GM04503 (cell line): Measurements from ENCODE around the gene TMC6.
"Not testable (repeated sequence)": the region's sequence is repeated elsewhere in the genome, so short reads cannot be mapped to it uniquely, and the experiment has no call there.

Source experiments
- DNase-seq: peaks from one replicate; pipeline ENCODE4 v3.0.0-alpha.2; 2012; ENCODE audit warnings: low read depth

Gene TMC6

DNA sequence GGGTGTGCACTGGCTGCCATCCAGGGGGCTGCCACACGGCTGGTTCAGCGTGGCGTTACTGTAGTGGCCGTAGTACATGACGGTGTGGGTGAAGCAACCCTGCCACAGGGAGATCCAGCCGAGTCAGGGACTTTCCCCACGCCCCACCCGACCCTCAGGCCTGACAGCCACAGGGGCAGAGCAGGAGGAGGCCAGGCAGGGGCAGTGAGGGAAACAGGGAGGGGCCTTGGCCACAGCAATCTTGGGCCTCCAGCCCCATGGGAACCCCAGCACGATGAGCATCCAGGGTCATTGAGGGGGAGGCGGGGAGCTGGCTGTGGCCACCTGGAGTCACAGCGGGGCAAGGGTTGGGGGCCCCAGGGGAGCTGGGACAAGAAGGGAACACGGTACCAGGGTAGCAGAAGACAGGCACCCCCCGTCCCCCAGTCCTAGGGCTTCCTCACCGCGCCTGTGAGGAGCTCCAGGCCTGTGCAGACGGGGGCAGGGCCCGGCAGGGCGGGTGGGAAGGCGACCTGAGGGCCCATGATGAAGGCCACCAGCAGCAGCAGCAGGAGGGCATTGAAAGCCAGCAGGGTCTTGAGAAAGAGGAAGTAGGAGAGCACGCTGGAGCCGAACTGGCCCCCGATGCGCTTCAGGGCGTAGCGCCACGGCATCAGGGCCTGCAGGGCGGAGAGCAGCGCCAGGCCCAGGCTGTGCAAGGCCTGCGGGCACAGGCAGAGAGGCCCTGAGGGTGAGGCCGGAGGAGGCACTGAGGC, 4.3 kb downstream of the TMC6 start:
- no peak for DNase-seq

DNA sequence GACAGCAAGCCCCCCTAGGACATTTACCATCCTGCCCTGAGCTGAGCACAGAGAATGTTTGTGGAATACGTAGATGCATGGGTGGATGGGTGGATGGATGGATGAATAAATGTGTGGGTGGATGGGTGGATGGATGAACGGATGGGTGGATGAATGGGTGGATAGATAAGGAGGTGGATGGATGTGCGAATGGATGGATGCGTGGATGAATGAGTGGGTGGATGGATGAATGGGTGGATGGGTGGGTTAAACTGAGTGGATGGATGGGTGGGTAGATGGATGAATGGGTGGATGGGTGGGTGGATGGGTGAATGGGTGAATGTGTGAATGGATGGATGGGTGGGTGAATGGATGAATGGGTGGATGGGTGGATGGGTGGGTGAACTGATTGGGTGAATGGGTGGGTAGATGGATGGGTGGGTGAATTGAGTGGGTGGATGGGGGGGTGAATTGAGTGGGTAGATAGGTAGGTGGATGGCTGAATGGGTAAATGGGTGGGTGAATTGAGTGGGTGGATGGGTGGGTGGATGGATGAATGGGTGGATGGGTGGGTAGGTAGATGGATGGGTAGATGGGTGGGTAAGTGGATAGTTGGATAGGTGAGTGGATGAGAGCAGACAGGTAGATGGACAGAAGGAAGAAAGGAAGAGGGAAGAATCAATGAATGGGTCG, 5.2 kb downstream of the TMC6 start:
- no peak for DNase-seq

DNA sequence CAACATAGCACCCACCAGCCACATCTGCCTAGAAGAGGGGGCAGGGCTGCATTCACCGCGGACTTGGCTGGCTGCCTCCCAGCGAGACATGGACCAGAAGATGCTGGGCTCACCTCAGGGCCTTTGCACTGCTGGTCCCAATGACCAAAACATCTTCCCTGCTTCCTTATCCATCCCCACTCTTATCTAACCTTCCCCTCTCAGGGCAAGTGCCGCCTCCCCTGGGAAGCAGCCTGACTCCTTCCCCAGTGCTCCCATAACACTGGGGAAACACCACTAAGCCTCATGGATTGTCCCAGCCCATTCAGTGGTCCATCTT, 5.7 kb downstream of the TMC6 start:
- no peak for DNase-seq

DNA sequence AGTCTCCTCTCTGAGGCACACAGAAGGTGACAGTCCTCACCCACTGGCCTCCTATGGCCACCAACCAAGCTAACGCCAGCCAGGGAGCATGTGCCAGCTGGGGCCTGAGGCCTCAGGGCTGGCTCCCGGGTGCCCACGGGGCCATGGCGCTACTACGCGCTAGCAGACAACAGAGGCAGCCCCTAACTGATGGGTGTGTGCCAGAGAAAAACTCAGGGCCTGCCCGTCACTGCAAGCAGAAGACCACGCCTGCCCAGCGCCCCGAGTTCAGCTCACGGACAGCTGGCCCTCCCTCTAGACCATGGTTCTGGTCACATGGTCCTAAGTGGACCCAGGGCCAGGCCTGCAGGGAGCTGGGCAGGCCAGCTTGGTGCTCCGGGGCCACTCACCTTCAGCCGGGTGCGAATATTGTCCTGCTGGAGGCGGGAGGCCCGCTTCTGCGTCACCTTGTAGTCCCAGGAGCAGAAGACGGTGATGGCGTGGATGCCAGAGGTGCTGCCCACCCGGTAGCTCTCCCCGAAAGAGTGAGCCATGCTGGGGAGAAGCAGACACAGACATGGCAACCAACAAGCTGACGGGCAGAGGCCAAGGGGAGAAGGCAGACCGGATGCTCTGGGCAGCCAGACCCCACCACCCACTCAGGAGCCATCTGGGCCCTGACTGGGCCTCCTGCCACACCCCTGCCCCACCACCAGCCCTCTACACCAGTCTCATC, 6.2 kb downstream of the TMC6 start:
- DNase-seq, result no peak

DNA sequence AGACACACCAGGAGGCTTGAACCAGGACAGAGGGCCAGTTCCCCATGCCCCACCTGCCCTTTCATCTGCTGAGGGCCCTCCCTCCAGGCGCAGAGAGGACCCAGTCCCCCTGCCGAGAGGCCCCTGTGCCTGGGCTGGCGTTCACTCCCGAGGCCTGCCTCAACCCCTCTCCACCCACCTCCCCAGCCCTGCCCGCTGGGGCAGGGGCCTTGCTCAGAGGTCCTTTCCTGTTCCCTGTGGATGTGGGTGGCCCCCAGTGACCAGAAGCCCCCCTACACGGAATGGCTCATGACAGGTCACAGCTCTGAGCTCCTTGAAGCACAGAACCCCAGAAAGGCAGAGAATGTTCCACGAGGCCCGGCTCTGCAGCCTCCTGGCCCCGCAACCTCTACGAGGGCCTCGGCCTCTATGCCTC, 6.7 kb downstream of the TMC6 start:
- no peak for DNase-seq

DNA sequence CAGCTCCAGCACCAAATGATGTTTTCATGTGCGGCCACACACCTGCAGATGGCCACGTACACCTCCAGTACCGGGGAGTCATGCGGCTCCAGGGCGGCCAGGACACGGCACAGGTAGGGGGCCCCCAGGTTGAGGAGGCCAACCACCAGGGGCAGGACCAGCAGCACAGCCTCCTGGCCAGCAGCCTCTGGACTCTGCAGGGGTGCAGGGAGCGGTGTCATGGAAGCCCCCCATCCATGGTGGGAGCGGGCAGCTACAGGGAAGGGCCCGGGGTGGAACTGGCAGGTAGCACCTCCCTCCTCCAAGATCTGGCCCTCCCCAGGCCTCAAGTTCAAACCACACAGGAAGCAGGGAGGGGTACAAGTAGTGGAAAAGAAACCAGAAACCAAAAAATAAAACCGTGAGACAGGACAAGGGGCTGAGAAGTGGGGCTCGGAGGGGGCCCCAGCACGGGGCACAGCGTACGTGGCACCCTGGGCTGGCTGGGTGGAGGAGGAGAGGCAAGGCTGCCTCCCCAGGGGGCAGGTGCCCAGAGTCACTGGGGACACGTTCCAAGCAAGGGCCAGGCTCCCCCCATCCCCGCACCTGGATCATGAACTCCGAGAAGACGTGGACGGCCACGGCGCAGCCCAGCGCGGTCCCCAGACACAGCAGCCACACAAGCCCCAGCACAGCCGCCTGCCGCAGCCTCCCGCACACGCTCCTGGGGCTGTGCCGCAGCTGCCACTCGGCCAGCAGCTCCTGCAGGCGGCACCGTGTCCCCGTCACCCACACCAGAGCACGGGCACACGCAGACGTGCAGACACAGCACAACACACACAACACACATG, 7.4 kb downstream of the TMC6 start:
- no peak for DNase-seq

DNA sequence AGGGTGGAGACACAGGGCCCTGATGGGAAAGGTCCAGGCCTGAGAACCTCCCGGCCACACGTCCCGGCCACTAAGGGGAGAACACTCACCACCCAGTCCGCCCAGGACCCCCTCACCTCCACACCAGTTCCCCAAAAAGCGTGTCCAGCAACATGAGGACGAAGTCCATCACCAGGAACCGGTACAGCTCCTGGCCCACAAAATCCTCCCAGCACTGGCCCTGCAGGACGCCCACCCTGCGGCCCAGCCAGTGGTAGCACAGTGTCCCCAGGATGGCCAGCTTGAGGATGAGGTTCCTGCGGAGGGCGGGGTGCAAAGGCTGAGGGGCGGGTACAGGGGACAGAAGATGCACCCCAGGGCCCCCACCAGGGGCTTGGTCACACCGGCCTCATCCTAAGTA, 8.0 kb downstream of the TMC6 start:
- DNase-seq, result no peak

DNA sequence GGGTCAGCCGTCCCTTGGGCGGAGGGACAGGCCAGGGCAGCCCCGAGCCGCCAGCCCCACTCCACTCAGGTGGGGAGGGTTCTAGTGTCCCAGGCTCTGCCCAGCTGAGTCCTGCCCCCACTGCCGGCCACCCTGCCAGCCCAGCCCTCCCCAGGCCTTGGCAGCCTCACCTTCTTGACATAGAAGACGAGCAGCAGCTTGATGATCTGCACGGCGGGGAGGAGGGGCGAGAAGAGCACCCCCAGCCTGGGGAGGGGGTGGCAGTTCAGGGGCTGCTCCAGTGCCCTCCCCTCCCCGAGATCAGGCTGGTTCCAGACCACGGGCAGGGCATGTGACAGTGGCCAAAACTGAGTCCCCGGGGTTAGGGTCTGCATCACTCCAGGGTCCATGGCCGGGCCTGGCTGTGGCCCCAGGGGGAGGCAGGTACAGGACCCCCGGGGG, 9.7 kb downstream of the TMC6 start:
- DNase-seq, result no peak

DNA sequence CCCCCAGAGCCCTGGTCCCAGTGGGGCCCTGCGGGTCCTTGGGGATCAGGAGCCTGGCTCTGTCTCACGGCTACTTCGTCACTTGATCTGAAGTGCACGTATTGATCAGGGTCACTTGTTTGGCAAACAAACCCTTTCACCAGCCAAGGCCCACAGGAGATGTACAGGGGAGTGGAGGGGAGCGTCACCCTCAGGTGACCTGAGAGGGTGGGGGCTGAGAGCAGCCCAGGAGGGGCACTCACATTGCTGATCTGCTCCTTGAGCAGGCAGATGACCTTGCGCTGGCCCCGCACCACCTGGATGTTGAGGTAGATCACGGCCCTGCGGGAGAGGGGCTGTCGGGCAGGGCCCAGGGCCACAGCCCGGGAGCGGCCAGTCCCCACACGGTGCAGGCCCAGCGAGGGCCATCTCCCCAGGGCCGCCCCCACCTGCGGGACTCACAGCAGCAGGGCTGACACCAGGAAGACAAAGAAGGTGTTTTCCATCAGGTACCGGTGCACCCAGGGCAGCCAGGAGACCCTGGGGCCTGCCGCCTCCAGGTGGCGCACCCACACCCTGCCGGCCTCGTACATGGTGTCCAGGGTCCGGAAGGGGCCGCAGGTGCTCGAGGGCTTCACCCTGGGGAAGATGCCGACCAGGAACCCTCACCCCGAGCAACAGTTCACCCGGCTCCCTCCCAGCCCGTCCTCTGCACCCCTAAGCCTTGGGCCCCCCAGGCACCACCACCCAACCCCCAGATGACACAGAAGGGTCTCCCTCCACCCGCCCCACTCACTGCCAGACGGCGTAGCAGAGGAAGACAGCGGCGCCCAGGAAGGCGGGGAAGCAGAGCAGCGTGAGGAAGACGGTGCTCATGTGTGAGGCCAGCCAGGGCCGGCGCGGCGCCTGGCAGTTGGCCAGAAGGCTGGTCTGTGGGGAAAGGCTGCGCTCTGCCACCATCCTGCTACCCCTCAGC, 11.3 kb downstream of the TMC6 start:
- DNase-seq, result no peak

DNA sequence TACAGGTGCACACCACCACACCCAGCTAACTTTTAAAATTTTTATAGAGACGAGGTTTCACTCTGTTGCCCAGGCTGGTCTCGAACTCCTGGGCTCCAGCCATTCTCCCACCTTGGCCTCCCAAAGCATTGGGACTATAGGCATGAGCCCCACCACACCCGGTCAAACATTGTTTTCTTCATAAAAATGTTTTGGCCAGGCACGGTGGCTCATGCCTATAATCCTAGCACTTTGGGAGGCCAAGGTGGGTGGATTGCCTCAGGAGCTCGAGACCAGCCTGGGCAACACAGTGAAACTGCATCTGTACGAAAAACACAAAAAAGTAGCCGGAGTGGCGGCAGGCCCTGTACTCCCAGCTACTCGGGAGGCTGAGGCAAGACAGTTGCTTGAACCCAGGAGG, 12.1 kb downstream of the TMC6 start:
- DNase-seq, result no peak

DNA sequence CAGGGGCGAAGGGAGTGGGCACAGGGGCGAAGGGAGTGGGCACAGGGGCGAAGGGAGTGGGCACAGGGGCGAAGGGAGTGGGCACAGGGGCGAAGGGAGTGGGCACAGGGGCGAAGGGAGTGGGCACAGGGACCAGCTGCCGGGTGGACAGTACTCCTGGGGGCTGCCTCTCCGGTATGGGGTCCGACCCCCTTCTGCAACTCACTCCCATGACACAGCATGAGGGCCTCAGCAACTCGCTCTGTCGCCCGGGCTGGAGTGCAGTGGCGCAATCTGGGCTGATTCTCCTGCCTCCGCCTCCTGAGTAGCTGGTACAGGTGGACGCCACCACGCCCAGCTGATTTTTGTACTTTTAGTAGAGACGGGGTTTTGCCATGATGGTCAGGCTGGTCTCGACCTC, 12.8 kb downstream of the TMC6 start:
- not testable (repeated sequence) for DNase-seq

DNA sequence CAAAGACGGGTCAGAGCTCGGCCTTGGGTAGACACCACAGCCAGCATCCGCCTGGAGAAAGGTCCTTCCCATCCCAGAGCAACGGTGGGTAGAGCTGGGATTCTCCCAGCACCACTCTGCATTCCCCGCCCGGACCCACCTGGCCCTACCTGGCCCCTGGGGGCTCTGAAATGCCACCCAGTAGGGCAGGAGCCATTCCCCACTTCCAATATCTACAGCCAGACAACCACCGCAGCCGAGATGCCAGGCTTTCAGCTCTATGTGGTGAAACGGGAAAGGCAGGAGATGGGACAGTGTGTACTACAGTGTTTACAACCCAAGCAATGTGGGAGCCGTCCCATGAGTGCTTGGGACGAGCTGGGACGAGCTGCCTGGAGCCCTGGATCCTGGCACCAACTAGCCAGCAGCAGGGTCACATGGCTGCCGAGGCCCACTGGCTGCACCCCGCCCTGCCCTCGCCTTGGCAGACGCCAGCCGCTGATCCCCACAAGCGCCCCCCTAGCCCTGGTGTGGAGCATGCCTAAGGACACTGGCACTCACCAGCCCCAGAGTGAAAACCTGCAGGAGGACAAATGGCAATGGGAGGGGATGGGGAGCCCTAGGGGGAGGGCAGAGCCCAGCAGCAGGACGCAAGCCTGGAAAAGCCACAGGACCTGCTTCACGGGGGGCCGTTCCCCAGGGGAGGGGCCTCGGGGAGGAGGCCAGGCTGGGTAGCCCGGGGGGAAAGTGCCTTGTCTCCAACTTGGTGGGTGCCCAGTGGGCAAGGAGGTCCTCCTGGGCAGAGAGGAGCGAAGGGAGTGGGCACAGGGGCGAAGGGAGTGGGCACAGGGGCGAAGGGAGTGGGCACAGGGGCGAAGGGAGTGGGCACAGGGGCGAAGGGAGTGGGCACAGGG, 13.5 kb downstream of the TMC6 start:
- no peak for DNase-seq

DNA sequence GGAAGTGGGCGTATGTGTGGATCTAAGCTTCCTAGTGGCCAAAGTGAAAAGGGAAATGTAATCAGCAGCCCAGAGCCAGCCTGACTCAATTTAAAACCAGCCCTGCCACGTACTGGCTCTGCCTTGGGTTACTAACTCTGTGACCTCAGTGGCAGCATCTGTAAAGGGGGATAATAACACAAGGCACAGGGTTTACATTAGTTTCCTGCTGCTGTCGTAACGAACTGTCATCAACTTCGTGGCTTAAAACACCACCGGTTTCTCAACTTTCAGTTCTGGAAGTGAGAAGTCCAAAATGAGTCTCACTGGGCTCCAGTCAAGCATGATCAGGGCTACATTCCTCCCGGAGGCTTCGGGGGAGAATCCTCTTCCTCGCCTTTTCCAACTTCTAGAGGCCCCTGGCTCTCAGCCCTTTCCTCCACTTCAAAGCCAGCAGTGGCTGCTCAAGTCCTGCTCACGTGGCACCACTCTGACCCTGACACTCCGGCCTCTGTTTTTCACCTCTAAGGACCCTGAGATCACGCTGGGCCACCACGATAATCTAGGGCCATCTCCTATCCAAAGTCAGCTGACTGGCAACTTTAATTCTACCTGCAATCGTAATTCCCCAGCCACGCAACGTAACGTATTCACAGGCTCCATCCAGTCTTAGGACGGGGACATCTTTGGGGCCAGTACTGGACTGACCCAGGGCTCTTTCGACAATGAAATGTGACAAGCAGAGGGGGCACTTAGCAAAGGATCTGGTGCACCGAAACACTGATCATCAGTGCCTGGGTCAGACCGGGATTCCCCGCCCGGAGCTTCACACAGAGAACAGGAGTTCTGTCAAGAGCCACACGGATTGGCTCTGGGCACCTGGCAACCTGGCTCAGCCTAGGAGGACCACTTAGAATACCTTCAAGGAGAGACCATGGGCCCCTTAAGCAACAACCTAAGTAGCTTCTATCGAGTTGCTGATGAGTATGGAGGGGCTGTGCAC, 14.5 kb downstream of the TMC6 start:
- DNase-seq, result no peak

DNA sequence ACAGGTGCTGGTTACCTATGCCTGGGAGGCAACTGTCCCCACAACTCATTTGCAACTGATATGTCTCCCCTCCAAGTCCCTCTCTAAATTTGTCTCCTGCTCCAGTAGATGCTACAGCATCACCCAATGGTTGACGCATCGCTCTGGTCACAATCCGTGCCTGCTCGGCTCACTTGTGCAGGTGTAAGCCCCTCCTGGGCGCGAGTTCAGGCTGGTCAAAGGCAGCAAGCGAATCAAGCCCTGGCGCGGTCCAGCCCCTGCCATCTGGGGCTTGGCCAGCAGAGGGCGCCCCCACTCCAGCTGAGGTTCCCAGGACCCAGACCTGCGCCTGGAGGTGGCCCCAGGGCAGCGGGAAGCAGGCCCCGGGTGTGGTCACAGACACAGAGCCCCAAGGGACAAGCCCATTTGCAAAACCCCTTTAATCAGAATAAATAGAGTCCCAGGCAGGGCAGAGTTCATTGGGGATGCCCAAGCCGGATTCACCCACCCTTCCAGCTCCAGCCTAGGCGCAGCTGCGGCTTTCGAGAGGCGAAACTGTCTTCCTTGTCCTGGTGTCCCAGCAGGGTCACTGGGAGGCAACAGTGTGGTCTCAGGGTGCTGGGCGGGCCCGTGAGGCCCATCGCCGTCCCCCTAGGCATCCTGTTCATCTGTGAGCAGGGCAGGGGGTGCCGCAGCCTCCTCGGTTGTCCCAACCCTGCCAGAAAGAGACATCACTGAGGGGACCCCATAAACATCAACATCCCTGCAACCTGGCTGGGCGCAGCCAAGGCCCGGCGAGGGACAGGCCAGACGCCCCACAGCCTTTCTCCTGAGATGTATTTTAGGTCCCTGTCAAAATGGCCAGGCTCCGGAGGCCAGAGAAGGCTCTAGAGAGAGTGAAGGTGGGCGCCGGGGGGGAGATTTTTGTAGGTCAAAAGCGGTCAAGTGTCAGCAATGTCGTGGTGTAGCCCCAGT, 15.8 kb downstream of the TMC6 start:
- no peak for DNase-seq

DNA sequence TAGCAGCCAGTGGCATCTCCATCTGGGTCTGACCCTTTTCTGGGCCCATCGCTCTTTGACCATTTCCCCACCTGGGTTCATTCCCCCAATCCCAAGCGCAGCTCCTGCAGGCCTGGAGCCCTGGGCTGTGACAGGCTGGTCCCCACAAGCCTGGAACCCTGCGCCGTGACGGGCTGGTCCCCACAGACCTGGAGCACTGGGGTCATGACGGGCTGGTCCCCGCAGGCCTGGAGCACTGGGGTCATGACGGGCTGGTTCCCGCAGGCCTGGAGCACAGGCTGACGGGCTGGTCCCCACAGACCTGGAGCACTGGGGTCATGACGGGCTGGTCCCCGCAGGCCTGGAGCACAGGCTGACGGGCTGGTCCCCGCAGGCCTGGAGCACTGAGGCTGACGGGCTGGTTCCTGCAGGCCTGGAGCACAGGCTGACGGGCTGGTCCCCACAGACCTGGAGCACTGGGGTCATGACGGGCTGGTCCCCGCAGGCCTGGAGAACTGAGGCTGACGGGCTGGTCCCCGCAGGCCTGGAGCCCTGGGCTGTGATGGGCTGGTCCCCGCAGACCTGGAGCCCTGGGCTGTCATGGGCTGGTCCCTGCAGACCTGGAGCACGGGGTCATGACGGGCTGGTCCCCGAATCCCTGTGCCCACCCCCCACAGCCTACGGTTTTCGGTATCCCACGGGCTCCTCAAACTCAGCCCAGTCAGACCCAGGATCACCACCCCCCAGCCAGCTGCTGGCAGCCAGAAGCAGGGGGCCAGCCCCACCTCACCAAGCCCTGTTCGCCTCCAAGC, 16.6 kb downstream of the TMC6 start:
- no peak for DNase-seq

DNA sequence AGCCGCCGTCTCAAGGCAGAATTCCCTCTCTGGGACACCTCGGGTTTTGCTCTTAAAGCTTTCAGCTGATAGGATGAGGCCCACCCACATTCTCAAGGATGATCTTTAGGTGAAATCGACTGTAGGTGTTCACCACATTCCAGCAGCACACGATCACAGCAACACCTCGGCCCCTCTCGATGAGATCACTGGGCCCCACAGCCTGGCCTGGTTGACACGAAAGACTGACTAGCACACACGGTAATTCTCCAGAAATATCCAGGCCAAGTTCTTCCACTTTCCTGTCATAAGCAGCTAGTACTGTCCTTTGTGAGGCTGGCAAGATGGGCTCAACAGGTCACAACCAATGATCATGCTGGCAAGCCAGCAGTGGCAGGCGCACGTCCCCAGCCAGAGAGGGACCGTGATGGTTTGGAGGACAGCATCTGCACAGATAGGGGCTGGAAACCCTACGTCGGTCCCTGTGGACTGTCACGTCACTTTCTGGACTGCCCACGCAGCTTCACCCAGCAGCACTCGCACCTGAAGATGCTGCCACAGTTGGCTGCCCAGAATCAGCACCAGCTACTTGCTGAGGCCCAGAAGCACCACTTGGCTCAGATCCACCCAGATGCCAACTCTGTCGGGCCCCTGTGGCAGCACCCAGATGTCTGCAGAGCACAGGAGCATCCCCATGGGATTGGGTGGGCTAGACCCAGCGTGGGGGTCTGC, 17.4 kb downstream of the TMC6 start:
- no peak for DNase-seq
